ENCODE results near the gene MCM5.
"Not testable (repeated sequence)": the region's sequence is repeated elsewhere in the genome, so short reads cannot be mapped to it uniquely, and the experiment has no call there.

The MCM5 gene

GRCh38 chr22:35379146-35379993 is 20.6 kb upstream of the MCM5 start:
- DNase-seq (ENCODE audit: low read depth, low spot score) = no peak

- no peak for DNase-seq (ENCODE audit: low read depth, low spot score)
Observed at GRCh38 chr22:35380013-35380412, 19.9 kb upstream of the MCM5 start.

GRCh38 chr22:35380537-35381423 is 19.2 kb upstream of the MCM5 start, which contains the start of gene HMOX1:
Gene HMOX1 (plus strand): TSS chr22:35381096. CDS start chr22:35381174, 78 bp downstream.
- DNase-seq (ENCODE audit: low read depth, low spot score) = no peak

GRCh38 chr22:35381424-35382009 is 18.4 kb upstream of the MCM5 start:
- DNase-seq (ENCODE audit: low read depth, low spot score) = no peak

- no peak for DNase-seq (ENCODE audit: low read depth, low spot score)
Observed at GRCh38 chr22:35383679-35384071, 16.3 kb upstream of the MCM5 start.

DNA sequence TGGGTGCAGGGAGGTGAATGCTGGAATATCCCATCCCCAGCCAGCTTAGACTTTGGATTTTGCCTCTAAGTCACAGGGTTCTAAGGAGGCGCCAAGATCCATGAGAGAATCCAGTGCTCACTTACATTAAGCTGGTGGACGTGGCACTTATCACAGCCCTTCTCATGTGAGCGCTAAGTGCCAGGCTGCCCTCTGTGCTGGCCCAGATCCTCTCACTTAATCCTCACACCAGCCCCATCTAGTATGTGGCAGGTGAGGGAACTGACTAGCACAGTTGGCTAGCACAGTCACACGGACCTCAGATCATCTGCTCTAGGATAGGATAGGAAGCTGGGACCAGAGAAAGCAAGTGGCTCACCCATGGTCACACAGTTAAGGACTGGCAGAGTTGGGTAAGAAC is 15.4 kb upstream of the MCM5 start:
- DNase-seq (ENCODE audit: low read depth, low spot score) = no peak

DNA sequence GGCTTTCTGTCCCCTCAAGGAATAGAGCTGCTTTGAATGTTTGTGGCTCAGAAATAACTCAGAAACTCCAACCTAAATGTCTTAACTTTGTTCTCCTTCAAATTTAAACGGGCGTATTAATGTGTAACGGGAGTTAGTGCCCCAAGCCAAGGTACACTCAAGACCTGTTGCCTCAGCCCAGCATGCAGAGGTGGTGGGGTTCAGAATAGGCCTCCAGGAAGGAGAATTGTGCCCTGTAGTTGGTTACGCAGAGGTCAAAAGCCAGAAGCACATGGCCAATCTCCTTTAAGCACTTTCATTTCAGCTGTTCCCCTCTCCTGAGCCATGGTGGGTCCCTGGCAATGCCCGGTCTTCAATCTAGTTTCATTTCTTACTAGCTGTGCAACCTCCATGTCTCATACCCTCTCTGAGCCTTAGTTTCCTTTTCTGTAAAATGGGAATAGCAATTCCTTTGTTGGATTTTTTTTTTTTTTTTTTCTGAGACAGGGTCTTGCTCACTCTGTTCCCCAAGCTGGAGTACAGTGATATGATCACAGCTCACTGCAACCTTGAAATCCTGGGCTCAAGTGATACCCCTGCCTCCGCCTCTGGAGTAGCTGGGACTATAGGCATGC is 14.9 kb upstream of the MCM5 start:
- no peak for DNase-seq (ENCODE audit: low read depth, low spot score)

DNA sequence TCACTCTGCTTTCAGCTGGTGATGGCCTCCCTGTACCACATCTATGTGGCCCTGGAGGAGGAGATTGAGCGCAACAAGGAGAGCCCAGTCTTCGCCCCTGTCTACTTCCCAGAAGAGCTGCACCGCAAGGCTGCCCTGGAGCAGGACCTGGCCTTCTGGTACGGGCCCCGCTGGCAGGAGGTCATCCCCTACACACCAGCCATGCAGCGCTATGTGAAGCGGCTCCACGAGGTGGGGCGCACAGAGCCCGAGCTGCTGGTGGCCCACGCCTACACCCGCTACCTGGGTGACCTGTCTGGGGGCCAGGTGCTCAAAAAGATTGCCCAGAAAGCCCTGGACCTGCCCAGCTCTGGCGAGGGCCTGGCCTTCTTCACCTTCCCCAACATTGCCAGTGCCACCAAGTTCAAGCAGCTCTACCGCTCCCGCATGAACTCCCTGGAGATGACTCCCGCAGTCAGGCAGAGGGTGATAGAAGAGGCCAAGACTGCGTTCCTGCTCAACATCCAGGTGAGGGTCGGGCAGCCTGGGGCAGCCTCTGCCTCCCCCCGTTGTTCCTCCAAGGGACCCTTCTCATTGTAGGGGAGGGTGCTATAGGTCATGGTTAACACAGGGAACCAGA is 13.2 kb upstream of the MCM5 start:
- no peak for DNase-seq (ENCODE audit: low read depth, low spot score)

- no peak for DNase-seq (ENCODE audit: low read depth, low spot score)
Observed at GRCh38 chr22:35390933-35391332, 9.0 kb upstream of the MCM5 start.

GRCh38 chr22:35392357-35392756 is 7.6 kb upstream of the MCM5 start:
- DNase-seq (ENCODE audit: low read depth, low spot score) = no peak

DNA sequence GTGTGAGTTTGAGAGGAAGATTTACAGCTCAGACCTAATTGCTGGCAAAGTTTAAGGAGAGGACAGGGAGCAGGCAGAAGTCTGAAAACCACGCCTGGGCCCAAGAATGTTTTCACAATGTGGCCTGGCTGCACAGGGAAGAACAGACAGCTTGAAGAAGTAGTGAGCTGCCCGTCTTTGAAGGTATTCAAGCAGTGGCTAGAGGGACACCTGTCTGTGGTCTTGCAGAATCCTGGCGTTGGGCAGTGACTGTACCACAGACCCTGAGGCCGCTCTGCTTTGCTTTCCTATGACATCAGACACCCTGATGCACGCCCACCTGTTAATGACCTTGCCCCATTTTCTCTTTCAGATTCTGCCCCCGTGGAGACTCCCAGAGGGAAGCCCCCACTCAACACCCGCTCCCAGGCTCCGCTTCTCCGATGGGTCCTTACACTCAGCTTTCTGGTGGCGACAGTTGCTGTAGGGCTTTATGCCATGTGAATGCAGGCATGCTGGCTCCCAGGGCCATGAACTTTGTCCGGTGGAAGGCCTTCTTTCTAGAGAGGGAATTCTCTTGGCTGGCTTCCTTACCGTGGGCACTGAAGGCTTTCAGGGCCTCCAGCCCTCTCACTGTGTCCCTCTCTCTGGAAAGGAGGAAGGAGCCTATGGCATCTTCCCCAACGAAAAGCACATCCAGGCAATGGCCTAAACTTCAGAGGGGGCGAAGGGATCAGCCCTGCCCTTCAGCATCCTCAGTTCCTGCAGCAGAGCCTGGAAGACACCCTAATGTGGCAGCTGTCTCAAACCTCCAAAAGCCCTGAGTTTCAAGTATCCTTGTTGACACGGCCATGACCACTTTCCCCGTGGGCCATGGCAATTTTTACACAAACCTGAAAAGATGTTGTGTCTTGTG is 6.6 kb upstream of the MCM5 start:
- no peak for DNase-seq (ENCODE audit: low read depth, low spot score)

GRCh38 chr22:35394011-35394312 is 6.0 kb upstream of the MCM5 start:
- DNase-seq (ENCODE audit: low read depth, low spot score) = no peak

GRCh38 chr22:35394810-35395563 is 5.0 kb upstream of the MCM5 start:
- no peak for DNase-seq (ENCODE audit: low read depth, low spot score)

DNA sequence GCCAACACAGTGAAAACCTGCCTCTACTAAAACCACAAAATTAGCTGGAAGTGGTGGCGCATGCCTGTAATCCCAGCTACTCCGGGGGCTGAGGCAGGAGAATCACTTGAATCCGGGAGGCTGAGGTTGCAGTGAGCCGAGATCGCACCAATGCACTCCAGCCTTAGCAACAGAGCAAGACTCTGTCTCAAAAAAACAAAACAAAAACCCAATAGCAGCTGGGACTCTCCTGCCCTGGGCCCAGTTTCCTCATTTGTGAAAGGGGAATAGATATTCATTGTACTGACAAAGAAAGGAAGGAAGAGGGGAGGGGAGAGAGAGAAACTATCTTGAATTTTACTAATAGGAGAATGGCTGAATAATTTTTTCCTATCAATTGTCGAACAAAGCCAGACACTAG is 3.3 kb upstream of the MCM5 start:
- DNase-seq (ENCODE audit: low read depth, low spot score) = not testable (repeated sequence)

GRCh38 chr22:35397095-35397904 is 2.6 kb upstream of the MCM5 start:
- DNase-seq (ENCODE audit: low read depth, low spot score) = no peak

- no peak for DNase-seq (ENCODE audit: low read depth, low spot score)
Observed at GRCh38 chr22:35398591-35398973, 1.4 kb upstream of the MCM5 start.

DNA sequence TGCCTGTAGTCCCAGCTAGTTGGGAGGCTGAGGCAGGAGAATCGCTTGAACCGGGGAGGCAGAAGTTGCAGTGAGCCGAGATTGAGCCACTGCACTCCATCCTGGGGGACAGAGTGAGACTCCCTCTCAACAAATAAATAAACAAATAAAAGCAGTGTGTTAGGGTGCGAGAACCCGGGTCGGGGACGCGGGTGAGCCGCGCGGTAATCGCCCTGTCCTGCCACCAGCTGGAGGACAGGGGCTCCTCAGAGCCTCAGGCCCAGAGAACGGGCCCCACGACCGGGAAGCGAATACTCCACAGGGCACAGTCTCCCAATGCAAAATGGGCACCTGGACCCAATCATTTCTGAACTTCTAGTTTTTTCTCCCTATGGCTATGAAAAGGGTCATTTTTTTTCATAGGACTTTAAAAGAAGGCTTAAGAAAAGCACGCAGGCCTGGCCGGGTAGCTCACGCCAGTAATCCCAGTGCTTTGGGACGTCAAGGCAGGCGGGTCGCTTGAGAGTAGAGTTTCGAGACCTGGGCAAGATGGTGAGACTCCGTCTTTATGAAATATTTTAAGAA is 744 bp upstream of the MCM5 start:
- DNase-seq (ENCODE audit: low read depth, low spot score) = no peak

GRCh38 chr22:35400501-35400790 is 506 bp downstream of the MCM5 start:
- no peak for DNase-seq (ENCODE audit: low read depth, low spot score)

DNA sequence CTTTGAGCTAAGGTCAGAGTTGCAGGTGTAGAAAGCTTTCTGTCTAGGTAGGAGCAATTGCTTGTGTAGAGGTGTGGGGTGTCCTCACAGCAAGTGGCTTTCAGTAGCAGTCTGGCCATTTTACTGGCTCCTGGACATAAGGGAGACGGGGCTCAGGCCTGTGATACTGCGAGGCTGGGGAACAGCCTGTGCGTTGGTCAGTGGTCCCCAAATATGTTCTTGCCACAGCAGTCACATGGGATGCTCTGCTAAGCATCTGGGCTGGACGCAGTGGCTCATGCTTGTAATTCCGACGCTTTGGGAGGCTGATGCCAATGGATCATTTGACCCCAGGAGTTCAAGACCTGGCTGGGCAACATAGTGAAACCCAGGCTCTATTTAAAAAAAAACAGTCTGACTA is 1.9 kb downstream of the MCM5 start:
- DNase-seq (ENCODE audit: low read depth, low spot score) = no peak

Data from activated naive CD8-positive, alpha-beta T cell treated with anti-CD3 and anti-CD28 coated beads, Interleukin-2, amount 50 U/mL, for 16 hours (primary cell).